NT2/D1 (cell line): ENCODE results near the gene HSP90AB1.

Experiments
- SUZ12 ChIP-seq: IDR thresholded peaks from 2 replicates; pipeline ENCODE4 v1.6.1; 2011; ENCODE audit not compliant: insufficient read length, insufficient read depth; ENCODE audit errors: extremely low read depth
- ZNF274 ChIP-seq: IDR thresholded peaks from 2 replicates; pipeline ENCODE4 v1.6.1; 2011; ENCODE audit warnings: mild to moderate bottlenecking, low read depth, low read length

DNA sequence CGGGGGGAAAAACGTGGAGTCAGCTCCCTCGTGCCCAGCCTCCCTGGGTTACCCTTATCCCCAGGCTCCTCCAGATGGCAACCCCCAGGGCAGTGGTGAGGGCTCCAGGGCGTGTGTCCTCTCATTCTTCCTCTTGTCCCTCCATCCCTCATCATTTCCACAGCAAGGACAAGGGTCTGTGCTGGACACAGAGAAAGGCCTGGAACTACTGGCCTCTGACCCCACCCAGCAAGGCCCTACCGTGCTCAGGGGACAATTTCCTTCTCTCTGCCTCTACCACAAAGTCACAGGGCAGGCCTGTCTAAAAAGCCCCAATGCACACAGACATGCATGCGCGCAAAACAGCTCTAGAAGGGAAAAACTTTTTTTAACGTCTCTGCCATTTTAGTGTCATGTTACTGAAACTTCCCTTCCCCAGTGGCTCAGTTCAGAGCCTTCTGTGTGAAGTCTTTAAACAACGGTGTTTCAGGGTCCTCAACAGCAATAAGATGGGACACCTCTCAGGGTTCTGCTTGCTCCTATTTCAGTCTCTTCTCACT lies 11.5 kb downstream of the HSP90AB1 start:
- no peak for TF ChIP-seq SUZ12
- TF ChIP-seq ZNF274: no peak
